Cerebellar cortex (tissue), 1 donor: ENCODE data around the gene DOCK7.
"Not testable (repeated sequence)": the region's sequence is repeated elsewhere in the genome, so short reads cannot be mapped to it uniquely, and the experiment has no call there.

ENCODE experiments used
- DNase-seq: peaks from one replicate; pipeline ENCODE4 v3.0.0-alpha.2; 2015; ENCODE audit warnings: low spot score

The DOCK7 gene

DNA sequence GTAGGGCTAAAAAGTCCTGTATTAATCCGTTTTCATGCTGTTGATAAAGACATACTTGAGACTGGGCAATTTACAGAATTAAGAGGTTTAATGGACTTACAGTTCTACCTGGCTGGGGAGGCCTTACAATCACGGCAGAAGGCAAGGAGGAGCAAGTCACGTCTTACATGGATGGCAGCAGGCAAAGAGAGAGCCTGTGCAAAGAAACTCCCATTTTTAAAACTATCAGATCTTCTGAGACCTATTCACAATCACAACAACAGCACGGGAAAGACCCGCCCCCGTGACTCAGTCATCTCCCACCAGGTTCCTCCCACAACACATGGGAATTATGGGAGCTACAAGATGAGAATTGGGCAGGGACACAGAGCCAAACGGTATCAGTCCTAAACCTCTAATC lies 6.3 kb upstream of the DOCK7 start:
- DNase-seq: not testable (repeated sequence)

DNA sequence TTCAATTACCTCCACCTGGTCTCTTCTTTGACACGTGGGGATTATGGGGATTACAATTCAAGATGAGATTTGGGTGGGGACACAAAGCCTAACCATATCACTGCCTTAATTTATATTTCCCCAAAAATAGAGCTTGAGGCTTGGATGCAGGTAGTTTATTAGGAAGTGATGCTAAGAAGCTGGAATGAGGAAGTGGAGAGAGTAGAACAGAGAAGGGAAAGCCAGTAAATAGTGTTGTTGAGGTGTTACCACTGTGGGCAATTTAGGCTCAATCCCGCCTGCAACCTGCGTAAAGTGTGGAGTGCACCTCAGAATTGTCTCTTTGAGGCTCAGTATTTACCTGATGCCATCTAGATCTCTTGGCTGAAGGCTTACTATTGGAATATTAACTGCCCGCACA lies 4.9 kb upstream of the DOCK7 start:
- DNase-seq: no peak

DNA sequence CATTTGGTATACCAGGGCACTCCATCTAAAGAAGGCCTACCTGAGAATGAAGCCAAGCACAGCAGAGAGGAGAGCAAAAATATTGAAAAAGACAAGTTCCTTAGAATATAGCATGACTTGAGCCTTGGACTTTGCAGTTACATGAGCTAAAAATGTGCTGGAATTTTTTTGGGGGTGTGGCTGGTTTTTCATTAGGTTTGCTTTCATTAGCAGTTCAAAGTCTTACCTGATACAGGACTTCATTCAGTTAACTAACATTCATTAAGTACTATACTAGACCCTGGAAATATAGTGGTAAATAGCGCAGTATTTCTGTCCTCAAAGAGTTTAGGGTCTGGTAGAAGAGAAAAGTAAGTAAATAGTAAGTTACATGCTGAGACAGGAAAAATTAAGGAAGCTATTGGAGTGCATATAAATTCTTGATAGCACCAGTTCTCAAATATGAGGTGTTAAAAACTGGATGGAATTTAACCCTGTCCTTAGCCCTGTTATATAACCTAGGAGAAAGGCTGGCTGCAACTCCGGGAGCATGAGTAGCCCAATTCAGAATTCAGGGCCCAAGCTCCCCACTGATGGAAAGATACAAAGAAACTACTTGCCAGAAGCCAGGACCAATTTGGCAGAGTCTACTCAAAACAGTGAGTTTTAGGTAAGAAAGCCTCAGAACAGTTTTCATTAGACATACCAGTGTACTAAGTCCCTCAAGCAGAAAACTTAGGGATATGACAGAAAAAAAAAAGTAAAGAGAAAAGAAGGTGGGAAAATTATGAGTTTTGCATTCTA lies 3.1 kb upstream of the DOCK7 start:
- DNase-seq: no peak

DNA sequence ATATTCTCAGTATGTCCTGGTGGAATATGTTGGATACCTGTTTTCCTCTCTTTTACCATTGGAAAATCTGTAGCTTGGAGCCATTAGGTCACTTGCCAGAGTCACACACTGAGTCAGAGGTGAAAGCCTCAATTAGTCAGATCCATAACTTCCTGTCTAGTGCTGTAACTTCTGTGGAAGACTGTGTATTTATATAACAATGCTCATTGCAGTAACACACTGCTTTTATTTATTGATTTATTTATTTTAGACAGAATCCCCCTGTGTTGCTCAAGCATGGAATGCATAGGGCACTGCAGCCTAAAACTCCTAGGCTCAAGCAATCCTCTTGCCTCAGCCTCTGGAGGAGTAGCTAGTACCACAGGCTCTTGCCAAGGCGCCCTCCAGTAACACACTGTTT lies 1.3 kb upstream of the DOCK7 start:
- no peak for DNase-seq

GRCh38 chr1:62688687-62689085 lies 500 bp upstream of the DOCK7 start:
- peak; percentile 56 for DNase-seq

DNA sequence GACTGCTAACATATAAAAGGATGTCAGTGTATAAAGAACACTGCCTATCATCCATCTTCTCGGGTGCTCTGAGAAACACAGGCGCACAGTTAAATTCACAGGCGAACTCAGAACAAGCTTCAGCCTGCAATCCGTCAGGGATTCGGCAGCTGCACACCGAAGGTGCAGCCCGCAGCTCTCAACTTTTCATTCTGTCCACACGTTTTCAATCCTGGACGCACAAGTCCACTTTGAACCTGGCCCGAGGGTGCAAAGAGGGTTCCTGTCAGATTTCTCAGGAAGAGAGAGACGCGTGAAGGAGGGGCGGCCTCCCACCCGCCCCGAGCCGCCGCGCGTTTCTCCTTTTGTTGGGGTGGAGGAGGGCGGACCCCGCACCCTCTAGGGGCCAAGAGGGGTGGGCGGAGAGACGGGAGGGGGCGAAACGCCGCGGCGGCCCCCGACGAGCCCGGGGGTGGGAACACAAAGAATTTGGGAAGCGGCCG lies 724 bp downstream of the DOCK7 start:
- DNase-seq: peak; percentile 55

DNA sequence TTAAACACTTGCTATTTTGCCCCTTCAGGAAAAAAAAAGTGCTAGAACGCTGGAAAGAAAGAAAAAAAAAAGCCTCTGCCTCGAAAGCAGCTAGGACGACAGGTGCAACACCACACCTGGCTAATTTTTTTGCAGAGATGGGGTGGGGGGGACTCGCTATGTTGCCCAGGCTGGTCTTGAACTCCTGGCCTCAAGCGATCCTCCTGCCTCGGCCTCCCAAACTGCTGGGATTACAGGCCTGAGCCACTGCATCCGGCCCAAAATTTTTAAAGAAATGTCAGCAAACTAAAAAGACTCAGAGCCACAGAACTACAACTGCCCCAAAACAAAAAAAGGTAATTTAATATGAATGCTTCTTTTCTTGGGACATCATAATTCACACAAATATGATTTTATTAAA lies 1.4 kb downstream of the DOCK7 start:
- DNase-seq: no peak

GRCh38 chr1:62685431-62685859 lies 2.7 kb downstream of the DOCK7 start:
- no peak for DNase-seq

DNA sequence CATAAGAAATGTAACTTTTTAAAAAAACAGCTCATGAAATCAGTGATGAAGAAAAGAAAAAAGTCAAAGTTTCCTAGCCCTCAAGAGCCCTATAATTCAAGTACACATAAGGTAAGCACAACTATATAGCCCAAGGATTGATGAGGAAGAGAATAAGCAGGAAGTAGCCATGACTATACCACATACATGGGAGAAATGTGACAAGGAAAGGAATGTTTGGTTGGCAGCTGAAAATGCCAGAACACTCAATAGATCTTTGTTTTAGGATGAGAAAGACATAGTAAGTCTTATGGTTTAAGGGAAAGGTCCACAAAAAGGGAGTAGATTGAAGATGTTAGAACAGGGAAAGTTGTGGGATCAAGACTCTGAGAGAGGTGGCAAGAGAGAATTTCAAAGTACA lies 5.7 kb downstream of the DOCK7 start:
- DNase-seq: no peak

DNA sequence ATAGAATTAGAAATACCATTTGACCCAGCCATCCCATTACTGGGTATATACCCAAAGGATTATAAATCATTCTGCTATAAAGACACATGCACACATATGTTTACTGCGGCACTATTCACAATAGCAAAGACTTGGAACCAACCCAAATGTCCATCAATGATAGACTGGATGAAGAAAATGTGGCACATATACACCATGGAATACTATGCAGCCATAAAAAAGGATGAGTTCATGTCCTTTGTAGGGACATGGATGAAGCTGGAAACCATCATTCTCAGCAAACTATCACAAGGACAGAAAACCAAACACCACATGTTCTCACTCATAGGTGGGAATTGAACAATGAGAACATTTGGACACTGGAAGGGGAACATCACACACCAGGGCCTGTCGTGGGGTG lies 7.2 kb downstream of the DOCK7 start:
- DNase-seq: not testable (repeated sequence)

GRCh38 chr1:62677822-62678221 lies 10.4 kb downstream of the DOCK7 start:
- DNase-seq: not testable (repeated sequence)

DNA sequence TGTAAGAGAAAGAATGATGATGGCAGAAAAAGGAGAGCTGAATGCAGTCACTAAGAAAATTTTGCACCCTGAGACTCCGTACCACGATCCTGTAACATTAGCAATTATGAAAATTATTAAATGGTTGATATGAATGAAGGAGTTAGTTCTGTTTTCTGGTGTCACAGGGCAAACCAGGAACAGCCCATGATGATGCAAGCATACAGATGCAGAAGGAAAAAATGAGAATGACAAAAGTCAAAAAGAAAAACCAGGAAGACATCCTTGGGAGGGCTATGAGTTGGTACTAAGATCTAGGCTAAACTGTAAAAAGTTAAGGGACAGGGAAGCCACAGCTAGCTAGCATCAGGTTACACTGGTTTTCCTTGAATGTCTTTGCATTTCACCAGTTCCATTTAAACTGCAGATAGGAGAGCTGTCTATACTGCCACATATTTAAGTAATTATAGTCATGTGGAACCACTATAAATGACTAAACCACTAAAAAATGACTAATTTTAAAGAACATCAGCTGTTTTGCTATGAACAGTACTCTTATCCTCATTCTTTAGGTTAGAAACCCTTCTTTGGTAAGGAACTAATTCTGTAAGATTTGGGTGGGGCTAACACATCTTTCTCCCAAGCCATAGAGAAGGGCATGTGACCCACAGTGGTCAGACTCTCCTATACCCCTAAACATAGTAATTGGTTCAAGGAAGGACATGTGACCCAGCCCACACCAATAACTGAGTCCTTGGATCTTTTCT lies 11.4 kb downstream of the DOCK7 start:
- no peak for DNase-seq

DNA sequence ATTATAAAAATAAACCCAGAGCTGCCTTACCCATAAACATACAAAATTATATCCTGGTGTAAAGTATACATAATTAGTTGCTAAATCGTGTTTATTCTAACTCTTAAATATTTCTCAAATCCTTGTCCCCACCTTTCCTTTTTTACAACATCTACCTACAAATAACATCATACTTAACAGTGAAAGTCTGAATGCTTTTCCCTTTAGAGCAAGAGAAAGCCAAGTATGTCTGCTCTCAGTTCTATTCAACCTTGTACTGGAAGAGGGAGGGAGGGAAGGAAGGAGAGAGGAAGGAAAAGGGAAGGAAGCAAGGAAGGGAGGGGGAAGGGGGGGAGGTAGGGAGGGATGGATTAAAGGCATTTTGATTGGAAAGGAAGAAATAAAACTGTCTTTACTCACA lies 14.6 kb downstream of the DOCK7 start:
- no peak for DNase-seq

DNA sequence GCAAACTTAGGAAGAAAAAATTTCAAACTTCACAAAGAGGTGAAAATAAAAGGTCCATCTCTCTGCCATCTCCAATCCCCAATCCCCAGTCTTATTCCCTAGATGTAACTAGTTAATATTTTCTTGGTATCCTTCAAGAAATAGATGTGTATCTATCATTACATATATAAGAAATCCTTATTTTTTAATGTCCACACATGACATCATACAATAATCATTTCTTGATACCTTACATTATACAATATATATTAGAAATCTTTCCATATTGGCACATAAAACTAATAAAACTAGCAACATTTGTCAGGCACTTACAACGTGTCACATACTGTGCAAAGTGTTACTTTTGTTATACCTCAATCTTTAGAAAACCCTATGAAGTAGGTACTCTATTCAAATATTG lies 16.2 kb downstream of the DOCK7 start:
- DNase-seq: no peak

GRCh38 chr1:62654744-62655143 lies 33.4 kb downstream of the DOCK7 start:
- no peak for DNase-seq

GRCh38 chr1:62652387-62652786 lies 35.8 kb downstream of the DOCK7 start:
- DNase-seq: no peak

- DNase-seq: no peak
These were observed 44.9 kb downstream of the DOCK7 start for GRCh38 chr1:62643283-62643682.

GRCh38 chr1:62637392-62638105 lies 50.6 kb downstream of the DOCK7 start:
- DNase-seq: no peak

- no peak for DNase-seq
These were observed 59.7 kb downstream of the DOCK7 start for GRCh38 chr1:62628506-62628905.

DNA sequence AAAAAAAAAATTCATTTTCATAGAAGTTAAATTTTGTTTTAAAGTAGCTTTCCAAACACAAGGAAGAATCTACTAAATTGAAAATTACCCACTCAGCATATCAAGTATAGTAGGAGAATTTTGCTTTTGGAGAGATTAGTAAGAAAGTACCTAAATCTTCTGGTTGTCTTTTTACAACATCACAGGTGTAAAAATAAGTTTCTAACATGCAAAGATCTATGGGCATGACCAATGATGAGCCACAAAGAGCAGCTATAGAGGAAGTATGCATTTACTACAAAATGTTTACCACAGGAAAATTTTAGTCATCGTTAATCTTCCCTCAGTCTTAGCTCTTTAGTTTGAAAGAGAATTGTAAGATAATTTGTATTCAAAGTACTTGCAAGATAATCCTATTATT lies 62.8 kb downstream of the DOCK7 start:
- DNase-seq: no peak

DNA sequence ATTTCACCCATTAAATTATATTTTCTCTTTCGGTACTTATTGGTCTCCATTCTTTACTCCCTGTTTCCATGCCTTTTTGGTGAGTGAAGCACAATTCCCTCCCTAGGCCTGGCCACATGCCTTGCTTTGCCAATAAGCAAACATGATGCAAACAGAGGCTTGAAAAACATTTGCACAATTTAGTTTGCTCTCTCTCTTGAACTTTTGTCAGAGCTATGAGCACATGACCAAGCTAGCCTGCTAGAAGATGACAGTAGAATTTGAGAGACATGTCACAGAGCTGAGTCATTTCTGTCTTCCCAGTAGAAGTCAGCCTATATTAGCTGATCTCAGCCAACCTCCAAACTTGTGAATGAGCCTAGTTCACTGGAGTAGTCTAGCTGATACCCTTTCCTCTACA lies 66.3 kb downstream of the DOCK7 start:
- no peak for DNase-seq

DNA sequence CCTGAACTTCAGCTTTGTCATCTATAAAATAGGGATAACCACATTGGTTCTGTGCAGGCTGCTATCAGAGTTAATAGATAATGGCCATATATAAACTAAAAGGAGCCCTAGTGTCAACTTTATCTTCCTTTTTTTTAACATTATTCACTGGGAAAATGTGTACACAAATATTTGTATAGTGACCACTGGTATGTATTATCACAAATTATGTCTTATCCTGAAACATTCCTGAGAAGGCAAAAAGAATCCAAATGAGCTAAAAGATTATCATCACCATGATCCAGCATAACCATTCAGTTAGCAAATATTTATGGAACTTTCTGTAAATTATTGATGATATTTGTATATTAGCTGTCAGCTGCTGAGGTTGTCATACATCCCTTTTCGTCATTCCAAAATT lies 74.3 kb downstream of the DOCK7 start:
- no peak for DNase-seq

DNA sequence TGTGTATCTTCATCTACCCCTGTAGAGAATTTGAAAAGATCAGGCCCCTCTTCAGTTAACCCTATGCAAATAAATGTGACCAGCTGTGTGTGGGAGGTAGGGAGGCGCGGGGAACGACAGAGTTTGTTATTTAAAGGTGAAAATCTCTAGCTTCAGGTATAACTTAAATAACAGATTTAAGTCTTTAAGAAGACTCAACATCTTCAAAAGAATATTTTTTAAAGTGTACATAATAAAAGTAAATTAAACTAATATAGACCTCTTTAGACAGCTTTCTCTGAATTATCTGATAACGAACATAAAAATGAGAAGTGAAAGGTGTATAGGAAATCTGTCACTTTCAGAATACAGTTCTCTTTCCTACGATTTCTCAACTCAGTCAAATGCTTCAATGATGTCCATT lies 74.9 kb downstream of the DOCK7 start:
- DNase-seq: no peak
